Mononuclear cell (primary cell): ENCODE results near the gene EYS. TPM values are rescaled to one million over a fixed set of nuclear protein-coding genes. Genes with fewer than 3 reads are reported as not detected.

Experiments used
- H3K27me3 ChIP-seq: 2 replicates; pipeline ENCODE4 v1.6.0; 2011; ENCODE audit warnings: low read length, control low read depth; ENCODE audit not compliant: insufficient read depth
- H3K4me1 ChIP-seq: 2 replicates; pipeline ENCODE4 v1.5.1; 2011; ENCODE audit warnings: mild to moderate bottlenecking, low read length, control low read depth; ENCODE audit not compliant: insufficient read depth
- H3K4me3 ChIP-seq: 2 replicates; pipeline ENCODE4 v1.5.1; 2011; ENCODE audit warnings: mild to moderate bottlenecking, low read length, moderate library complexity
- H3K9me3 ChIP-seq: 2 replicates; pipeline ENCODE4 v1.5.1; 2011; ENCODE audit warnings: low read depth, mild to moderate bottlenecking, control low read depth, low read length
- total RNA-seq: library from RNA; depleted of rRNA; stranded (reverse); fragments of >200 nt; gene quantifications from one replicate; pipeline ENCODE4 v1.2.3, GENCODE V29; 2012

Gene EYS
- total RNA-seq = under 0.01 TPM

DNA sequence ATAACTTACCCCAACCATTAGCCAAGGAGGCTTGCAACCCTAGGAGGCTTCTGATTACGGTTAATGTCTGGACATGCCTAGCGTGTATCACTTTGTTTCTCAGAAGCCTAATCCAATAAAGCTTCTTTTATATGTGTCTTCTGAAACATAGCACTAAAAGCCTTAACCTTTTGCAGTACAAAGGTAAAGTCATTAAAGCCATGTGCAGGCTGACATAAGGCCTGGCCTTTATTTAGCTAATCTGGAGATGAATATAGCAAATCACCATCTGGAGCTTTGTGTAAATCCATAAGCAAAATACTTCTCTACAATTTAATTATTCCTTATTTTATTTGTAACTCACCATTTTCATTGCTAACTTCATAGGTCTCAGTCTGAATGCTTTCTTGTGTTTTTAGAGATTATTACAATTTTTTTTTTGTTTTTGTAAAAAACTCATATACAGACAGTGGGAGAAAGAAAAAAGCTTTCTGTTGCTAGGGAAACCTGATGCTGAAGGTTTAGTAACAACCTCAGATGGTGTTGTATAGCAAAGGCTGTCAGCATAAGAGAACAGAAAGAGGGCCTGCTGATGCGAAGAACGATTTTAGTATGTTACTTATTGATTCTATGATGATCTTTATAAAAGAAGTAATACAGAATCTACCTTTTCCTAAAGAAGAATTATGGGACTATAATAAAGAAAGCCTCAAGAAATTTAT, at the start of gene EYS:
EYS (minus strand) TSS at position 101 of the 701 bp plus-strand sequence. CDS start 211,816 bp downstream, outside the sequence.
- H3K4me1 ChIP-seq = no peaks in the 10 kb centered on the region
- H3K27me3 ChIP-seq = no peaks in the 10 kb centered on the region
- H3K4me3 ChIP-seq = no peak within 1 kb of the TSS
- no peaks in the 10 kb centered on the region for H3K9me3 ChIP-seq

DNA sequence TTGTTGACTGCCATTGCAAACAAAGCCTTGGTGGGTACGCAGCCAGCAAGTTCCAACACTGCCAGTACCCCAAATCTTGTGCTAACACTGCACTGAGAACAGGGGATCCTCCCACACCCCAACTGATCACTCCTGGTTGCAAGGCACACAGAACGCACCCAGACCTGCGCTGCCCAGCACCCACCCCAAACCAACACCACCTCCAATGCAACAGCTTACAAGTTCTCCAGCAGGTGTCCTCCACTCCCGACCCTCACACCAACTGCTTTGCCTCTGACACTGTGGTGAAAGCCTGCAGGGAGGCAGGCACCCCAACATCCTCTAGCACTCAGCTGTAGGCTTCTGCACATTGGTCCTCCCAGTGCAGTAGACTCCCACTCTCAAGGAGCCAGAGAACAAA, 39.3 kb upstream of the EYS start:
- Histone ChIP-seq H3K27me3 (no peaks in the 10 kb centered on the region), H3K9me3 (no peaks in the 10 kb centered on the region), H3K4me3 (no peak overlapping the region), H3K4me1 (no peaks in the 10 kb centered on the region)

DNA sequence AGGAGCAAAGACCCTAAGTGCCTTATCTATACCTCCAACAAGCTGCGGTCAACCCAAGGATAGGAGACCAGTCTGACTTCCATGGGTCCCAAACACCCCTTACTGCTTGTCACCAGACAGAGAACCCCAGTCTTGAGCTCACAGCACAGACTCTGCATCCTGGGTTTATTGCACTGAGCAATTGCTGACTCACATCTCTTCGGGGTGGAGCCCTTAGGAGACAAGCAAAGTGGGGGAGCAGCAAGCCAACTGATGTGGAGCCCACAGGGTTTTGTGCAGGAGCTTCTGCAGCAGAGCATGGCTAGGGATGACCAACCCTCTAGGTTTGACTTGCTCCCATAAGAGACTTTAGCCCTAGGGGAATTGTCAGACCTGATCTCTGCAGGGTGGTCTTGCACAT, 38.6 kb upstream of the EYS start:
- Histone ChIP-seq H3K4me3 (no peak overlapping the region), H3K4me1 (no peaks in the 10 kb centered on the region), H3K27me3 (no peaks in the 10 kb centered on the region), H3K9me3 (no peaks in the 10 kb centered on the region)

DNA sequence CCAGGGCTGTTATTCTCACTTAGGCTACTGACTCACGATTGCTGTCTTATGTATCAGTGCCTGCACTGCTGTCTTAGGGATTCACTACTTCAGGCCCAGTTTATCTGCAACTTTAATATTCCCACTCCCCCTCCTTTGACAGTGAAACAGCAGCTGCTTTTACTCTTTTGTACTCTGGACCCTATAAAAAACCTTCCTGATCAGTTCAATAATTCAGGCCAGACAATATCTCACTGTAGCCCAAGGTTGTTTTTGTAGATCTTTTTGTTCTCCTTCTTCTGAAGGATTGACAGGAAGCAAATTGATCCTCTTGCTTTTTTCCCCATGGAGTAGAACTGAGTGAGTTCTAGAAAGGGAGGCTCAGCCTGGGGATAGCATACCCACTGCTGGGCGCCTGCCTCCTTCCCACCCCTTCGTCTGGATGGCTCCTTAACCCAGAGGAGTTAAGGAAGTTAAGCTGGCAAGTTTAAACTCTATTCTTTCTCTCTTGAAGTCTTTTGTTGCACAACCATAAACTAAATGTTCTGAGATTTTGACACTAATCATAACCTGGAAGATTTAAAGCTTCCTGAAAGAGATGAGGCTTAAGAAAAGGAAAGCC, 22.0 kb upstream of the EYS start:
- no peak overlapping the region for H3K4me3 ChIP-seq
- no peaks in the 10 kb centered on the region for H3K9me3 ChIP-seq
- no peaks in the 10 kb centered on the region for H3K27me3 ChIP-seq
- H3K4me1 ChIP-seq = no peaks in the 10 kb centered on the region

DNA sequence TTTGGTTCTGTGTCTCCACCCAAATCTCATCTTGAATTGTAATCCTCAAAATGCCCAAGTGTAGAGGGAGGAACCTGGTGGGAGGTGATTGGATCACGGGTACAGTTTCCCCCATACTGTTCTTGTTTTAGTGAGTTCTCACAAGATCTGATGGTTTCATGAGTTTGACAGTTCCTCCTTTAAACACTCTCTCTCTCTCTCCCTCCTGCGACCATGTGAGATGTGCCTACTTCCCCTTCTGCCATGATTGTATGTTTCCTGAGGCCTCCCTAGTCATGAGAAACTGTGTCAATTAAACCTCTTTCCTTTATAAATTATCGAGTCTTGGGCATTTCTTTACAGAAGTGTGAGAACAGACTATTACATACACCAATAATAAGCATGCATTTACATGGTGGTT, 12.1 kb upstream of the EYS start:
- no peaks in the 10 kb centered on the region for H3K9me3 ChIP-seq
- H3K27me3 ChIP-seq = no peaks in the 10 kb centered on the region
- H3K4me3 ChIP-seq = no peak overlapping the region
- no peaks in the 10 kb centered on the region for H3K4me1 ChIP-seq

DNA sequence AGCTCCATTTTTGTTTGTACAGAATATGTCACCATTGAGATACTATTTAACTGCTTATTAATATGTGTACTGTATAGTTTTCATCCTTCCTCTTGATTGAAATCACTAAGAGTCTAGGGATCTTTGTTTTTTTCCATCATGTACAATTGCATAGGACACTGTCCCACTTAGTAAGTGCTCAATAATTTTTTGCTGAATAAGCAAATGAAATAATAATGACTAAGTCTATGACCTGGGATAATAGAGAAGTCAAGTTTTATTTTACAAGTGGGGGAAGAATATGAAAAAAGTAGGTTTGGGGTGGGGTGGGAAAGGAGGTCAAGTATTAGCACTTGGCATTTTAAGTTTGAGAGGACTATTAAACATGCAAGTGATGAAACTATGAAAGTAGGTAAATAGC, 4.5 kb upstream of the EYS start:
- no peaks in the 10 kb centered on the region for H3K27me3 ChIP-seq
- no peaks in the 10 kb centered on the region for H3K4me1 ChIP-seq
- H3K9me3 ChIP-seq = no peaks in the 10 kb centered on the region
- H3K4me3 ChIP-seq = no peak overlapping the region

DNA sequence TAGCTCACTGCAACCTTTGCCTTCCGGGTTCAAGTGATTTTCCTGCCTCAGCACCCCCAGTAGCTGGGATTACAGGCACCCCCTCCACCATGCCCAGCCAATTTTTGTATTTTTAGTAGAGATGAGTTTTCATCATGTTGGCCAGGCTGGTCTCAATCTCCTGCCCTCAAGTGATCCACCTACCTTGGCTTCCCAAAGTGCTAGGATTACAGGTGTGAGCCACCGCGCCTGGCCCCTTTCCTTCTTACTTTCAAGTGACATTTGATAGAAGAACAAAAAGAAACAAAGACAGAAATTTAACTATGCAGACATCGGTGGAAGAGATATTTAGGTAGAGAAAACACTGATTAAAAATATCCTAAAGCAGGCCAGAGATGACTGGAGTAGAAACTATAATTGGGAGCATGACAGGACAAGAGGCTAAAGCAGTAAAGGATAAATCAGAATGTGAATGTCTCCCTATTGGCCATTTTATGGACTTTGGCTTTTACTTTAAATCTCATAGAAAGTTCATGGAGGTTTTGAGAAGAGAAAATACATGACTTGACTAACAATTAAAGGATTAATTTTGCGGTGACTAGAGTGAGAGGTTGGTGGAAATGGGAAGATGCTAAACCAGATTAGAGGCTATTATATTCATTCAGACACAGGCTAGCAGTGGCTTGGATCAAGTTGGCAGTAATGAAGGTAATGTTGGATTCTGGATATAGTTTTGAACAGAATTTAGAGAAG, 2.2 kb upstream of the EYS start:
- H3K4me3 ChIP-seq = no peak overlapping the region
- H3K9me3 ChIP-seq = no peaks in the 10 kb centered on the region
- H3K27me3 ChIP-seq = no peaks in the 10 kb centered on the region
- H3K4me1 ChIP-seq = no peaks in the 10 kb centered on the region

DNA sequence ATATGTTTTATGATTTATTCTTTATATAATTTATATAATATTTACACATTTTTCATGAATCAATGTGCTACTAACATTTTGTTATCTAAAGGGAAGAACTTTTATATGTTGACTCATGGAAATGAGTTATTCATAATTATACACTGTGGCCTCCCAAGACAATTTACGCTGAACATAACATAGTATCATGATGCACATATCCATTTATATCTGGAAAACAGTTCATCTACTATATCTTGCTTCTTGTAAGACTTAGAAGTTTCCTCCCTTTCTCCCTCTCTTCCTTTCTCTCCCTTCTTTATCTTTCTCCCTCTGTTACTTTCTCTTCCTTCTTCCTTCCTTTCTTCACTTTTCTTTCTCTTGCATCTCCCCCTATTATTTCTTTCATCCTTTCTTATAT, 1.1 kb upstream of the EYS start:
- no peaks in the 10 kb centered on the region for H3K4me1 ChIP-seq
- no peaks in the 10 kb centered on the region for H3K9me3 ChIP-seq
- no peaks in the 10 kb centered on the region for H3K27me3 ChIP-seq
- no peak overlapping the region for H3K4me3 ChIP-seq

DNA sequence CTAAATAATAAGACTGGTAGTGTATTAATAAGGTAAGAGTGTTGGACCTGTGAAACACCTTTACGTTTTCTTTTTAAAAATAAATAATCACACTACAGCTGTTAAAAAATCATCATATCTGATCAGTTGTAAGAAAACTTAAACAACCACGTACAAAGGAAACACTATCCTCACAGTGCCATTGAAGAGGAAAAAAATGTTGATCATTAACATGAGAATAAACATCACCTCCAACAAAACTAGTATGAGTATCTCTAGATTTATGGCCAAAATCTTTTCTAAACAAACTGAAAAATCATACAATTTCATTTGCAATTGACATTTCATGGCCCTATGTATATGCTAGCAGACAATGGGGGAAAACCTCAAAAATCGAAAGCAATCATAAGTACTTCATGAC, 590 bp downstream of the EYS start:
- Histone ChIP-seq H3K4me3 (no peak overlapping the region), H3K27me3 (no peaks in the 10 kb centered on the region), H3K4me1 (no peaks in the 10 kb centered on the region), H3K9me3 (no peaks in the 10 kb centered on the region)

DNA sequence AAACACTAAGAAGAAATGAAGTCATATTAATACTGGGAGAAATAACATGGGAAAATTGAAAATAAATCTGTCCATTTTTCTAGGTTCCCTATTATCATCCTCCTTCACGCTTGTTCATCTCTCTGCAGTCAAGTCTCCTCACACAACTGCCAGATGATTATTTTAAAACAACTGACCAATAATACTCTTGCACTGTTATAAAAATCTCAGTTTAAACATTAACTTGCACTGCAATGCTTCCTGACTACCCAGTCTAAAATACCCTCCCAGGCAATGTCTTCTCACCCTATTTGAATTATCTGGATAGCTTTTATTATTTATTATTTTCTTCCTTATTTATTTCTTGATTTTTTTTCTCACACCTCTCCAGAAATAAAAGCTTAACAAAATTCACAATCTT, 5.7 kb downstream of the EYS start:
- no peak overlapping the region for H3K4me3 ChIP-seq
- H3K4me1 ChIP-seq = no peaks in the 10 kb centered on the region
- H3K27me3 ChIP-seq = no peaks in the 10 kb centered on the region
- no peaks in the 10 kb centered on the region for H3K9me3 ChIP-seq

DNA sequence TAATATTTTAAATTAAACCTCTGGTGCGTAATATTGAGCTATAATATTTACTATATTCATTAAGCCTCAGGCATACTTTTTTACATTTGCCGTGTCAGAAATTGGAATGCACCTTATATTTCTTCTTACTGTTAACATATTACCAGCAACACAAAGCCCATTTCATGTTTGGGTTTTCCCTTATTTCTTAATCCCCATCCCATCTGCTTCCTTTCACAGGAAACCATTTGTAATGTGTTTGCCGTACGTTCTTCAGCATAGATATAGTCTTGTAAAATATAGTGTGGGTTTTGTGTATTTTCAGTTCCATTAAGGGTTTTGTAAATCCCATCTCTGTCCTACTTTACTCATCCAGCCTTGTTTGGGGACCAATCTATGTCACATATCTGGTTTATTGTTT, 6.5 kb downstream of the EYS start:
- Histone ChIP-seq H3K27me3 (no peaks in the 10 kb centered on the region), H3K4me1 (no peaks in the 10 kb centered on the region)

DNA sequence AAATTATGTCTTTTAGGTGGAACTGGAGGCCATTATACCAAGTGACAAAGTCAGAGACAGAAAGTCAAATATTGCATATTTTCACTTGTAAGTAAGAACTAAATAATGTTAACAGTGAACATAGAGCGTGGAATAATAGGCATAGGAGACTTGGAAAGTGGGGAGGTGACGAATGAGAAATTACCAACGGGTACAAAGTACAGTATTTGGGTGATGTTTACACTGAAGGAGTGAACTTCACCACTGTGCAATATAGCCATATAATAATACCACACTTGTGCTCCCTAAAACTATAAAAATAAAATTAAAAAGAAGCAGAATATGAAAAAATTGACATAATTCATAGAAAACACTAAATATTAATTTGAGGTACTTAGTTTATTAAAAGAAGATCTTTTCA, 14.9 kb downstream of the EYS start:
- H3K4me1 ChIP-seq = no peaks in the 10 kb centered on the region

More for the DNA sequence above, 6.5 kb downstream of the EYS start:
- Histone ChIP-seq H3K9me3 (no peaks in the 10 kb centered on the region), H3K4me3 (no peak overlapping the region)

DNA sequence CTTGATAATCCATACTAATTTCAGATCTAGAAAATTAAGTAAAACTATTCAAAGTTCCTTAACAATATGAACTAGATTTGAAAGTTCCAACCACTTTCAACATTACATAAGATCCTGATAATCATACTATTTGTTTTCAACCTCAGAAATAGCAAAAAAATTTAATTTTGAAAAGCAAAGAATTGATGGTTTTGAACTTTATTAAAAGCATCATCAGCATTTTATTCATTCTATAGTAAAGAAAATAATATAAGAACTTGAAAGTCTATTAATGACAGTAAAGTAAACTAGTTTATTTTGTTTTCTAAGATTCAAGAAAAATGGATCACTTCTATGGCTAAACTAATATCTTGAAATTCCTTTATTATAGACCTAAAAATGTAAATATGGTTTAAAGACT, 26.8 kb downstream of the EYS start:
- Histone ChIP-seq H3K4me1 (no peaks in the 10 kb centered on the region), H3K27me3 (no peaks in the 10 kb centered on the region), H3K9me3 (peaks cover 13% of the 10 kb centered on the region), H3K4me3 (no peak overlapping the region)

More for the DNA sequence above, 14.9 kb downstream of the EYS start:
- Histone ChIP-seq H3K4me3 (no peak overlapping the region), H3K9me3 (no peaks in the 10 kb centered on the region), H3K27me3 (no peaks in the 10 kb centered on the region)

DNA sequence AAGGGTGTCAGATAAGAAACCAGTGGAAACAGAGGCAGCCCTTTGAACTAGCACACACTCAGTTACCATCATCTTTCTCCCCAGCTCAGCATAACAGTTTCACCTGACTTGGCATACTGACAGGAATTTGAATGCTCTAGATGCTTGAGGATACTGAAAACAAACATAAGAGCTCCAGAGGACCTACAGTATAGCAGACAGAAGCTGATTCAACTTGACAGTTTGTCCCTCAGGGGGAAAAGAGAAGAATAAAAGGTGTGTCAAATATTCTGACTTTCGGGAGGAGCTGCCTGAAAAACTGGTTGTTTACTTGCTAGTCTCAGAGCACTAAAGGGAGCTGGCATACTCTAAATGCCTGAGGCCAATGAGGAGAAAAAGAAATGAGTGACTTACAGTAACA, 35.1 kb downstream of the EYS start:
- Histone ChIP-seq H3K4me3 (no peak overlapping the region), H3K27me3 (no peaks in the 10 kb centered on the region), H3K4me1 (no peaks in the 10 kb centered on the region), H3K9me3 (peaks cover 5% of the 10 kb centered on the region)

DNA sequence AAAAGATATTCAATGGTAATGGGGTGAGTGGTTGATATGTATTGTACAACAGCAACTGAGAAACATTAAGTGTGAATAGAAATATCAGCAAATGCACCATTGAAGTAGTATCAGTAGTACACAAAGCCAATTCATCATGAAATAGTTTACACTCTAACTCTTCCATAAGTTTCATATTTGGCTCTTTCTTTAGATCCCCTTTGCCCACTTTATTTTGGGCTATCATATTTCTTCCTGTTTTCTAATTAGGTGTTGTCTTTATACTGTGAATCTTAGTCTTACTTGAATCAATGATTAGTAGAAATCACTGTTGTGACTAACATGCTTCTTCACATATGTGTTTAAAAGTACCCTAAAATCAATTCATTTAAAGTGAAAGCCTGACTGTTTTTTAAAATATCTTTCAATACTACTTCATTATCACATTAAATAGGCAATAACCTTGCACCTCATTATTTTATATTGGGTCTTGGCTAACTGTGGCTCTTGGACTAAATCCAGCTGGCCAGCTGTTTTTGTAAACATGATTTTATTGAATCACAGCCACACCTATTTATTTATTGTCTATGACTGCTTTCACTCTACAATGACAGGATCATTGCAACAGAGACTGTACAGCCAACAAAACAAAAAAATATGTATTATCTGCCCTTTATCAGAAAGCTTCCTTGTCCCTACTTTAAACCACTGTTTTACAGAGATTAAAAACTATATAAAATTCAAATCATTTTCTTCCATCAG, 38.9 kb downstream of the EYS start:
- Histone ChIP-seq H3K4me3 (no peak overlapping the region), H3K9me3 (no peaks in the 10 kb centered on the region), H3K27me3 (no peaks in the 10 kb centered on the region), H3K4me1 (no peaks in the 10 kb centered on the region)
